ENCODE data around the gene CABP1. TPM values are rescaled to one million over a fixed set of nuclear protein-coding genes. Genes with fewer than 3 reads are reported as not detected.

CABP1 gene
- polyA plus RNA-seq, 1 donor (not counting 4 experiments of a cell fraction or from before 2014, with no cell fraction given) = 0.04 TPM

DNA sequence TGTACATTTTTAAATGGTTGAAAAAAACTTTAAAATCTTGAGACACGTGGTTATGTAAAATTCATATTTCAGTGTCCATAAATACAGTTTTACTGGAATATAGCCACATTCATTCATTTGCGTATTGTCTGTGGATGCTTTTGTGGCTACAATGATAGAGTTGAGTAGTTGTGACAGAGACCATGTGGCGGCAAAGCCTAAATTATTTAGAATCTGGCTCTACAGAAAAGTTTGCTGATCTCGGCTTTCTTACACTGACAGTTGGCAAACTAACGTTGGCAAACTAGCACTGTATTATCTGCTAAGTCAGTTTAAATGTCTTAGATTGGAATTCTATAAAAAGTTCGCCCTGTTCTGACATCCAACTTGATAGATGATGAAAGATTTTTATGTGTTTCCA lies 72.2 kb downstream of the CABP1 start:
- Histone ChIP-seq H3K9ac (ENCODE audit: control insufficient read depth, extremely low read depth, insufficient read depth, low read length) (no peak overlapping the region), H2AFZ (ENCODE audit: control insufficient read depth, low read length) (no peak overlapping the region), H3K79me2 (ENCODE audit: control insufficient read depth, insufficient read depth, low read length) (peaks cover 15% of the 10 kb centered on the region), H3K9me1 (ENCODE audit: control insufficient read depth, extremely low read depth, insufficient read depth, low read length) (no peaks in the 10 kb centered on the region), H3K27ac (ENCODE audit: control insufficient read depth, insufficient read depth, low read length) (no peak overlapping the region), H3K36me3 (ENCODE audit: control insufficient read depth in 2 of 2, extremely low read depth in 1 of 2, insufficient read depth in 2 of 2, low read length in 2 of 2) (peaks cover 15 to 28% of the 10 kb centered on the region in 2 experiments), H3K4me2 (ENCODE audit: control insufficient read depth, extremely low read depth, insufficient read depth, low read depth, low read length) (no peak overlapping the region), H4K20me1 (ENCODE audit: control insufficient read depth, extremely low read depth, insufficient read depth, low read length) (no peaks in the 10 kb centered on the region), H3K4me1 (ENCODE audit: control insufficient read depth, extremely low read depth, insufficient read depth, low read length) (peaks cover 13% of the 10 kb centered on the region), H3K4me3 (ENCODE audit: control insufficient read depth in 2 of 3, extremely low read depth in 1 of 3, insufficient read depth in 2 of 3, low read depth in 1 of 3, low read length in 3 of 3) (no peak overlapping the region), H3K27me3 (ENCODE audit: control insufficient read depth, extremely low read depth, insufficient read depth, low read length) (no peaks in the 10 kb centered on the region), H3K9me3 (ENCODE audit: control insufficient read depth, low read depth, low read length) (no peaks in the 10 kb centered on the region)
- DNase-seq (ENCODE audit: low read depth, low spot score) (no peak), FAIRE-seq (no peak)
- TF ChIP-seq, protein P1, sequence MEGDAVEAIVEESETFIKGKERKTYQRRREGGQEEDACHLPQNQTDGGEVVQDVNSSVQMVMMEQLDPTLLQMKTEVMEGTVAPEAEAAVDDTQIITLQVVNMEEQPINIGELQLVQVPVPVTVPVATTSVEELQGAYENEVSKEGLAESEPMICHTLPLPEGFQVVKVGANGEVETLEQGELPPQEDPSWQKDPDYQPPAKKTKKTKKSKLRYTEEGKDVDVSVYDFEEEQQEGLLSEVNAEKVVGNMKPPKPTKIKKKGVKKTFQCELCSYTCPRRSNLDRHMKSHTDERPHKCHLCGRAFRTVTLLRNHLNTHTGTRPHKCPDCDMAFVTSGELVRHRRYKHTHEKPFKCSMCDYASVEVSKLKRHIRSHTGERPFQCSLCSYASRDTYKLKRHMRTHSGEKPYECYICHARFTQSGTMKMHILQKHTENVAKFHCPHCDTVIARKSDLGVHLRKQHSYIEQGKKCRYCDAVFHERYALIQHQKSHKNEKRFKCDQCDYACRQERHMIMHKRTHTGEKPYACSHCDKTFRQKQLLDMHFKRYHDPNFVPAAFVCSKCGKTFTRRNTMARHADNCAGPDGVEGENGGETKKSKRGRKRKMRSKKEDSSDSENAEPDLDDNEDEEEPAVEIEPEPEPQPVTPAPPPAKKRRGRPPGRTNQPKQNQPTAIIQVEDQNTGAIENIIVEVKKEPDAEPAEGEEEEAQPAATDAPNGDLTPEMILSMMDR (optimal IDR thresholded peaks at IDR 0.05 in 1 of 3, IDR thresholded peaks at IDR 0.05 in 1 of 3, conservative IDR thresholded peaks at IDR 0.05 in 1 of 3; ENCODE audit: extremely low read depth in 1 of 3, insufficient read depth in 2 of 3, low read length in 3 of 3) = no peak
- dilution Hi-C loops (cut with MboI; ENCODE audit: extremely low pct_ligation_motif_present, low sequenced_read_pairs) = no loop called here

DNA sequence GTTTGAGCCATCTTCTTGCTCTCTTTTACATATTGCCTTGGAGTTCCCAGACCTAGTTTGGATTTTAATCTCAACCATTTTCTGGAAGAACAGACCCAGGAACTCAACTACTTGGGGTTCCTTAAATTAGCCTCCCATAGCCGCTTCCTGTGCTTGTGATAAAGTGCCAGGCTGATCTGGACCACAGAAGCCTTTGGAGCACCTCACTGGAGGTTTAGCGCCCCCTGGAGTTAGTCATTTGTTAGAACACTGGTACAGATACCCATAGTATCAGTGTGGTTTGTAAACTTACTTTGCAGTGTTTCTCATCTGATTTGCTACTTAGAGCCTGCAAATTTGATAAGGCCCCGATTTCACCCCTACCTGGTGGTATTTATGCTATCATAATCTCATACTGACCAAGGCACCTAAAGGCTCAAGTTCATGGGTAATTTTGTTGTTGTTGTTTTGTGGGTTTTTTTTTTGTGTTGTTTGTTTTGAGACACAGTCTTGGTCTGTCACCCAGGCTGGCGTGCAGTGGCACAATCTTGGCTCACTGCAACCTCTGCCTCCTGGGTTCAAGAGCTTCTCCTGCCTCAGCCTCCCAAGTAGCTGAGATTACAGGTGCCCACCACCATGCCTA lies 73.5 kb downstream of the CABP1 start:
- dilution Hi-C loops (cut with MboI; ENCODE audit: extremely low pct_ligation_motif_present, low sequenced_read_pairs) = no loop called here
- Histone ChIP-seq H3K36me3 (ENCODE audit: control insufficient read depth in 2 of 2, extremely low read depth in 1 of 2, insufficient read depth in 2 of 2, low read length in 2 of 2) (peaks cover 17 to 34% of the 10 kb centered on the region in 2 experiments), H3K4me1 (ENCODE audit: control insufficient read depth, extremely low read depth, insufficient read depth, low read length) (peaks cover 13% of the 10 kb centered on the region), H3K9ac (ENCODE audit: control insufficient read depth, extremely low read depth, insufficient read depth, low read length) (no peak overlapping the region), H4K20me1 (ENCODE audit: control insufficient read depth, extremely low read depth, insufficient read depth, low read length) (no peaks in the 10 kb centered on the region), H2AFZ (ENCODE audit: control insufficient read depth, low read length) (no peak overlapping the region), H3K4me3 (ENCODE audit: control insufficient read depth in 2 of 3, extremely low read depth in 1 of 3, insufficient read depth in 2 of 3, low read depth in 1 of 3, low read length in 3 of 3) (no peak overlapping the region), H3K27me3 (ENCODE audit: control insufficient read depth, extremely low read depth, insufficient read depth, low read length) (no peaks in the 10 kb centered on the region), H3K9me3 (ENCODE audit: control insufficient read depth, low read depth, low read length) (no peaks in the 10 kb centered on the region), H3K4me2 (ENCODE audit: control insufficient read depth, extremely low read depth, insufficient read depth, low read depth, low read length) (no peak overlapping the region), H3K27ac (ENCODE audit: control insufficient read depth, insufficient read depth, low read length) (no peak overlapping the region), H3K79me2 (ENCODE audit: control insufficient read depth, insufficient read depth, low read length) (peaks cover 15% of the 10 kb centered on the region), H3K9me1 (ENCODE audit: control insufficient read depth, extremely low read depth, insufficient read depth, low read length) (no peaks in the 10 kb centered on the region)
- peak; percentile 76 for FAIRE-seq
- no peak for TF ChIP-seq EZH2 (IDR thresholded peaks at IDR 0.05; ENCODE audit: low read length)
- TF ChIP-seq, protein P1 (optimal IDR thresholded peaks at IDR 0.05 in 1 of 3, IDR thresholded peaks at IDR 0.05 in 1 of 3, conservative IDR thresholded peaks at IDR 0.05 in 1 of 3; ENCODE audit: extremely low read depth in 1 of 3, insufficient read depth in 2 of 3, low read length in 3 of 3) = peak; percentile 73 to 87 (median 82)
- peak; percentile 50 for DNase-seq (ENCODE audit: low read depth, low spot score)

Other genes starting within 250 kb of the CABP1 start
- gene COX6A1, start 202.5 kb upstream of the CABP1 start, polyA plus RNA-seq = 584 to 976 TPM (median 663 TPM) in 3 replicates
- gene TRIAP1, start 194.2 kb upstream of the CABP1 start, polyA plus RNA-seq = 37.3 to 71.1 TPM (median 46.7 TPM) in 3 replicates
- gene GATC, start 194.2 kb upstream of the CABP1 start, polyA plus RNA-seq = 14.7 to 22.4 TPM (median 19.2 TPM) in 3 replicates
- 108 to 175 TPM (median 159 TPM) in 3 replicates for gene SRSF9, start 170.9 kb upstream of the CABP1 start, polyA plus RNA-seq
- gene DYNLL1, start 144.5 kb upstream of the CABP1 start, polyA plus RNA-seq = 636 to 744 TPM (median 716 TPM) in 3 replicates
- gene COQ5, start 111.5 kb upstream of the CABP1 start, polyA plus RNA-seq = 23.9 to 38.7 TPM (median 27.9 TPM) in 3 replicates
- gene RNF10, start 106.3 kb upstream of the CABP1 start, polyA plus RNA-seq = 55.3 to 160 TPM (median 60.3 TPM) in 3 replicates
- gene POP5, start 59.2 kb upstream of the CABP1 start, polyA plus RNA-seq = 94.4 to 105 TPM (median 102 TPM) in 3 replicates
- 38.8 to 65.2 TPM (median 46.7 TPM) in 3 replicates for gene MLEC, start 46.5 kb downstream of the CABP1 start, polyA plus RNA-seq
- 22.0 to 22.8 TPM (median 22.1 TPM) in 3 replicates for gene UNC119B, start 69.8 kb downstream of the CABP1 start, polyA plus RNA-seq
- gene ACADS, start 85.2 kb downstream of the CABP1 start, polyA plus RNA-seq = 2.2 to 3.8 TPM (median 2.8 TPM) in 3 replicates